Right lobe of liver (tissue), 6 donors: ENCODE measurements around the gene STPG4. TPM values are rescaled to one million over a fixed set of nuclear protein-coding genes. Genes with fewer than 3 reads are reported as not detected.
"Not testable (repeated sequence)": the region's sequence is repeated elsewhere in the genome, so short reads cannot be mapped to it uniquely, and the experiment has no call there.

Experiments used
- ATAC-seq, 4 donors: fragments of 200-7000 bp; cut with Tn5 transposase; one replicate each; pipeline ENCODE4 v1.9.1; 2020; ENCODE audit warnings: mild to moderate bottlenecking in 4 of 4, moderate library complexity in 4 of 4
- DNase-seq, 3 donors: peaks; one replicate each; pipeline ENCODE4 v3.0.0-alpha.2; 2020
- H3K27ac ChIP-seq, 3 donors: fragments of 200-600 bp; one replicate each; pipeline ENCODE4 v1.8.0; 2022
- H3K27me3 ChIP-seq, 2 donors: fragments of 200-600 bp; one replicate each; pipeline ENCODE4 v1.8.0; 2022
- H3K36me3 ChIP-seq, 4 donors: fragments of 200-600 bp; sonication (generic) in 1 of 4; one replicate each; pipeline versions ENCODE4 v1.5.1 to v1.8.0; 2017 to 2022; ENCODE audit warnings: control low read depth in 1 of 4
- H3K4me1 ChIP-seq, 4 donors: fragments of 200-600 bp; sonication (generic) in 1 of 4; one replicate each; pipeline versions ENCODE4 v1.5.1 to v1.8.0; 2017 to 2022; ENCODE audit warnings: control low read depth in 1 of 4
- H3K4me3 ChIP-seq, 3 donors: fragments of 200-600 bp; one replicate each; pipeline ENCODE4 v1.8.0; 2022
- H3K9me3 ChIP-seq, 4 donors: fragments of 200-600 bp; sonication (generic) in 1 of 4; one replicate each; pipeline versions ENCODE4 v1.5.1 to v1.8.0; 2017 to 2022; ENCODE audit warnings: control low read depth in 1 of 4
- CTCF ChIP-seq, 4 donors: fragments of 200-600 bp in 3 of 4; fragments of 450-650 bp in 1 of 4; IDR thresholded peaks; one replicate each; pipeline versions ENCODE4 v1.5.1 to v1.8.0; 2016 to 2022; ENCODE audit warnings: antibody characterized with exemption in 4 of 4, mild to moderate bottlenecking in 2 of 4
- POLR2A ChIP-seq: fragments of 450-650 bp; IDR thresholded peaks from one replicate; pipeline ENCODE4 v1.6.1; 2017; ENCODE audit warnings: antibody characterized with exemption, mild to moderate bottlenecking
- WGBS: methylation state at CpG from one replicate; pipeline ENCODE4 v1.1.6; 2018; ENCODE audit warnings: low coverage, low lambda C conversion rate; ENCODE audit not compliant: insufficient coverage; ENCODE audit errors: missing lambda C conversion rate; 5-methylcytosine and 5-hydroxymethylcytosine counted together
- intact Hi-C, 2 donors: fragments of 100-400 bp; cut with DNase I; formaldehyde crosslinking; loops; one replicate each; pipeline versions ENCODE4 v1.11.2 to v1.14.1; 2022
- total RNA-seq, 6 experiments: library from RNA; depleted of rRNA in 2 of 6; stranded (reverse); fragments of >200 nt in 2 of 6; fragmentation: NEBNext Ultra II Directional in 3 of 6; extraction: Animal tissue kit (Norgen Biotek cat#: 25700) in 3 of 6; gene quantifications; one replicate each; pipeline versions ENCODE4 v1.1.0 to v1.2.4, GENCODE V29; 2016 to 2023
- donor health status: DM: no; HTN: yes; CAD: no.
- donor health status: DM: no; HTN: no; CAD: no.
- donor health status: DM: no; HTN: no; CAD: no.
- donor health status: DM: no; HTN: yes; CAD: no.
- donor health status: DM: no; HTN: yes; CAD: no.

STPG4 gene
- total RNA-seq, 6 experiments from 2014 or later = not detected

DNA sequence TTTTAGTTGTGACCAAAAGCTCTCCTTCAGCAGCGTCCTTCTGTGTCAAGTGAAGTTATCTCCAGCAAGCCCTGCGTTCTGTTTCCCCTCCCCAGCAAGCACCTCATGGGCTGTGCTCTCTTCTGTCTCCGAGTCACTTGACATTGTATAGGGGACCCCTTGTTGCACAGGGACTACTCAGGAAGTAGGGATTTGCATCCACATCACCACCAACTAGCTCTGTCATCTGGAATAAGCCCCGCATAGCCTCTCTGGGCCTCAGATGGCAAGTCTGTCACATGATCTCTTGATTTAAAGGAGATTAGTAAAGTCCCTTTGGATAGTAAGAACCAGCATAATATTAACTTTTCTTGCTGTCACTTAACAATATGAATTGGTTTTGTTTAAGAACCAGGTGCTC lies 32.0 kb upstream of the STPG4 start:
- no peak for DNase-seq
- H3K27ac ChIP-seq = no peak overlapping the region
- H3K4me3 ChIP-seq = no peak overlapping the region
- no peak for ATAC-seq
- TF ChIP-seq POLR2A (no peak), CTCF (IDR thresholded peaks at IDR 0.05) (no peak)
- H3K36me3 ChIP-seq = no peaks in the 10 kb centered on the region
- WGBS = 81% methylated on average over 3 of the region's 4 CpGs
- intact Hi-C loops = no loop called here
- no peaks in the 10 kb centered on the region for H3K27me3 ChIP-seq
- H3K4me1 ChIP-seq = peaks cover 0 to 9% (median 2%) of the 10 kb centered on the region in 4 donors
- H3K9me3 ChIP-seq = no peaks in the 10 kb centered on the region

DNA sequence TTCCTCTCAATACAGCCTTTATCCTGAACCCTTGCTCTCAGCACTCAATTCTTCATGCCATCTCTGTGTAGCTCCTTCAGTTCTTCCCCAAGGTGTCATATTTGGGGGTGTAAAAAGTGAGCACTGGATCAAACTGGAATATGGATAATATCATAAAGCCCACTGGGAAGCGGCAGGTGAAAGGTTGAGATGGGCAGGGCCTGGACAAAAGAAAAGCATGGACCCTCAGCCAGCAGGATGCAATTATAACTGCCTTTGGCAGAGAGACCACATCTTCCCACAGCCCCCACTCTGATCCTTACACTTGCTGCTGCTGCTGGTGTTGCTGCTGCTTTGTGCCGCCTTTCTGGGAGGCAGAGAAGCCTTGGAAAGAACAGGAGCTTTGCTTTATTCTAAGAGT lies 31.2 kb upstream of the STPG4 start:
- Histone ChIP-seq H3K27me3 (no peaks in the 10 kb centered on the region), H3K4me3 (no peak overlapping the region), H3K4me1 (peaks cover 0 to 9% (median 2%) of the 10 kb centered on the region in 4 donors), H3K27ac (no peak overlapping the region), H3K36me3 (no peaks in the 10 kb centered on the region), H3K9me3 (no peaks in the 10 kb centered on the region)
- TF ChIP-seq POLR2A (no peak), CTCF (IDR thresholded peaks at IDR 0.05) (no peak)
- 100% methylated on average over 1 of the region's 2 CpGs for WGBS
- ATAC-seq = no peak
- intact Hi-C loops = no loop called here
- no peak for DNase-seq

DNA sequence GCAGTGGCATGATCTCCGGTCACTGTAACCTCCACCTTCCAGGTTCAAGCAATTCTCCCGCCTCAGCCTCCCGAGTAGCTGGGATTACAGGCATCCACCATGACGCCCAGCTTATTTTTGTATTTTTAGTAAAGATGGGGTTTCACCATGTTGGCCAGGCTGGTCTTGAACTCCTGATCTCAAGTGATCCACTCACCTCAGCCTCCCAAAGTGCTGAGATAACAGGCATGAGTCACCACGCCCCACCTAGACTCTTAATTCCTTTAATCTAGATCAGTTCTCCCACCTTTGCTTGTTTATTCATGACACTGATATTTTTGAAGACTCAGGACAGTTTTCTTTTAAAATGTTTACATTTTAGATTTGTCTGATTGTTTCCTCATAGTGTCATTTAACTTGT lies 30.0 kb upstream of the STPG4 start:
- H3K4me1 ChIP-seq, H3K27ac ChIP-seq, intact Hi-C loops, H3K36me3 ChIP-seq, H3K27me3 ChIP-seq, H3K4me3 ChIP-seq, H3K9me3 ChIP-seq, ATAC-seq, DNase-seq: not testable (repeated sequence)
- 52% methylated on average over 2 of the region's 5 CpGs for WGBS

GRCh38 chr2:47181176-47181575 lies 26.1 kb upstream of the STPG4 start:
- Histone ChIP-seq H3K27ac (no peak overlapping the region), H3K36me3 (no peaks in the 10 kb centered on the region), H3K27me3 (no peaks in the 10 kb centered on the region), H3K4me1 (no peaks in the 10 kb centered on the region), H3K9me3 (no peaks in the 10 kb centered on the region), H3K4me3 (no peak overlapping the region)
- DNase-seq (no peak), ATAC-seq (no peak)
- WGBS = 100% methylated on average over 1 of the region's 1 CpG
- TF ChIP-seq POLR2A = no peak
- TF ChIP-seq CTCF (IDR thresholded peaks at IDR 0.05) = no peak
- intact Hi-C loops = no loop called here

DNA sequence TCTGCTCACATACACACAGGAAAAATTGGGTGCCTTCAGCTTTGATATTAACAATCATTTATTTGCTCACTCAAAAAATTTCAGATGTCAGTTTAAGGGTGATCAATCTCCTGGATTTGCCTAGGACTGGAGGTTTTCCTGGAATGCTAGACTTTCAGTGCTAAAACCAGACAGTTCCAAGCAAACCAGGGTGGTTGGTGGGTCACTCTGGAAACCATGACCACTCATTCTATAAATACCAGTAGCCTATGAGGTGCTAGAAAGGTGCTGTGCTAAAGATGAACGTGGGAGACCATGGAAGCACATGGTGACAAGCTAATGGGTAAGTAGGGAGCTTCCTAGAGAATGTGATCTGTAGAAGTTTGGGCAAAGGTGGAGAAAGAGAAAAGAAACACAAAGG lies 25.4 kb upstream of the STPG4 start:
- DNase-seq (no peak), ATAC-seq (no peak)
- H3K4me1 ChIP-seq = no peaks in the 10 kb centered on the region
- H3K36me3 ChIP-seq = no peaks in the 10 kb centered on the region
- intact Hi-C loops = no loop called here
- H3K4me3 ChIP-seq = no peak overlapping the region
- TF ChIP-seq POLR2A (no peak), CTCF (IDR thresholded peaks at IDR 0.05) (no peak)
- H3K27me3 ChIP-seq = no peaks in the 10 kb centered on the region
- no peak overlapping the region for H3K27ac ChIP-seq
- 63% methylated on average over 1 of the region's 1 CpG for WGBS
- no peaks in the 10 kb centered on the region for H3K9me3 ChIP-seq
